GM23338 (cell line): Measurements from ENCODE around the gene DHRS12. TPM values are rescaled to one million over a fixed set of nuclear protein-coding genes. Genes with fewer than 3 reads are reported as not detected.

ENCODE experiments used
- ATAC-seq: fragments of 200-7000 bp; cut with Tn5 transposase; 3 replicates; pipeline ENCODE4 v1.9.1; 2020
- DNase-seq: peaks from one replicate; pipeline ENCODE4 v3.0.0-alpha.2; 2015; ENCODE audit warnings: low spot score
- H2AFZ ChIP-seq: fragments of 200-600 bp; sonication (generic); 2 replicates; pipeline ENCODE4 v1.8.0; 2016; ENCODE audit warnings: antibody characterized with exemption, mild to moderate bottlenecking, moderate library complexity
- H3F3A ChIP-seq: fragments of 200-600 bp; sonication (generic); replicated peaks from 2 replicates; pipeline ENCODE4 v1.8.0; 2017; ENCODE audit warnings: antibody characterized with exemption, mixed run types, low read depth
- H3K27ac ChIP-seq: fragments of 200-600 bp; sonication (generic); 2 replicates; pipeline ENCODE4 v1.6.1; 2016; ENCODE audit warnings: low read depth
- H3K27me3 ChIP-seq: fragments of 200-600 bp; sonication (generic); 2 replicates; pipeline ENCODE4 v1.8.0; 2016; ENCODE audit warnings: mild to moderate bottlenecking, mixed run types, moderate library complexity; ENCODE audit not compliant: insufficient read depth
- H3K36me3 ChIP-seq: fragments of 200-600 bp; sonication (generic); 2 replicates; pipeline ENCODE4 v1.8.0; 2016; ENCODE audit warnings: mild to moderate bottlenecking; ENCODE audit not compliant: insufficient read depth
- H3K4me1 ChIP-seq: fragments of 200-600 bp; sonication (generic); 2 replicates; pipeline ENCODE4 v1.8.0; 2016; ENCODE audit warnings: mild to moderate bottlenecking, moderate library complexity; ENCODE audit not compliant: insufficient read depth
- H3K4me2 ChIP-seq: fragments of 200-600 bp; sonication (generic); 2 replicates; pipeline ENCODE4 v1.7.1; 2017; ENCODE audit warnings: mixed run types
- H3K4me3 ChIP-seq: fragments of 200-600 bp; sonication (generic); 2 replicates; pipeline ENCODE4 v1.6.1; 2016; ENCODE audit warnings: mixed run types
- H3K79me2 ChIP-seq: fragments of 200-600 bp; sonication (generic); replicated peaks from 2 replicates; pipeline ENCODE4 v1.8.0; 2017; ENCODE audit warnings: mild to moderate bottlenecking; ENCODE audit not compliant: insufficient read depth
- H3K9me2 ChIP-seq: fragments of 200-600 bp; sonication (generic); 2 replicates; pipeline ENCODE4 v1.8.0; 2017; ENCODE audit not compliant: insufficient read depth
- H4K20me1 ChIP-seq: fragments of 200-600 bp; sonication (generic); replicated peaks from 2 replicates; pipeline ENCODE4 v1.8.0; 2017; ENCODE audit warnings: mild to moderate bottlenecking; ENCODE audit not compliant: insufficient read depth
- H3K27ac Mint-ChIP-seq: 2 replicates; pipeline ENCODE4 v1.8.0; 2020; ENCODE audit warnings: inconsistent platforms, mild to moderate bottlenecking, moderate library complexity, mixed read lengths
- H3K27me3 Mint-ChIP-seq: 3 replicates; pipeline ENCODE4 v1.8.0; 2022; ENCODE audit warnings: low read depth, mild to moderate bottlenecking, moderate library complexity, mixed read lengths, inconsistent platforms; ENCODE audit not compliant: insufficient read depth, poor library complexity
- H3K36me3 Mint-ChIP-seq: 3 replicates; pipeline ENCODE4 v1.8.0; 2021; ENCODE audit warnings: low read depth, mild to moderate bottlenecking, inconsistent platforms, moderate library complexity, mixed read lengths
- H3K4me1 Mint-ChIP-seq: 3 replicates; pipeline ENCODE4 v1.8.0; 2020; ENCODE audit warnings: mild to moderate bottlenecking, inconsistent platforms, mixed read lengths
- H3K4me3 Mint-ChIP-seq: 3 replicates; pipeline ENCODE4 v1.8.0; 2021; ENCODE audit warnings: moderate library complexity, mild to moderate bottlenecking, inconsistent platforms, mixed read lengths
- H3K9me3 Mint-ChIP-seq: 3 replicates; pipeline ENCODE4 v1.8.0; 2020; ENCODE audit warnings: moderate library complexity, mild to moderate bottlenecking, inconsistent platforms, mixed read lengths
- CREB1 ChIP-seq: fragments of 250-450 bp; sonication (Bioruptor Pico); IDR thresholded peaks from 2 replicates; pipeline ENCODE4 v1.5.0; 2020; ENCODE audit warnings: low read depth, mild to moderate bottlenecking, moderate library complexity
- CTCF ChIP-seq, 2 experiments: fragments of 200-600 bp in 1 of 2; sonication (generic) in 1 of 2; conservative IDR thresholded peaks; 2 replicates each; pipeline versions ENCODE4 v1.5.1 to v1.6.1; 2016 to 2017; ENCODE audit warnings: antibody characterized with exemption in 2 of 2, low read depth in 2 of 2, mild to moderate bottlenecking in 2 of 2, moderate library complexity in 1 of 2
- EZH2 ChIP-seq: fragments of 200-600 bp; sonication (generic); IDR thresholded peaks from one replicate; pipeline ENCODE4 v1.8.0; 2017; ENCODE audit warnings: antibody characterized with exemption, mild to moderate bottlenecking, low read depth; ENCODE audit not compliant: unreplicated experiment
- EZH2phosphoT487 ChIP-seq: fragments of 200-600 bp; sonication (generic); IDR thresholded peaks from one replicate; pipeline ENCODE4 v1.8.1; 2018; ENCODE audit warnings: antibody characterized with exemption; ENCODE audit not compliant: unreplicated experiment
- JUNB ChIP-seq: IDR thresholded peaks from one replicate; pipeline ENCODE4 v1.6.1; 2016; ENCODE audit warnings: antibody characterized with exemption; ENCODE audit not compliant: unreplicated experiment
- NANOG ChIP-seq: IDR thresholded peaks from 2 replicates; pipeline ENCODE4 v1.6.1; 2016; ENCODE audit warnings: antibody characterized with exemption, borderline replicate concordance
- POLR2AphosphoS5 ChIP-seq: IDR thresholded peaks from 2 replicates; pipeline ENCODE4 v1.6.1; 2016; ENCODE audit warnings: antibody characterized with exemption, low read depth
- STAT1 ChIP-seq: IDR thresholded peaks from one replicate; pipeline ENCODE4 v1.6.1; 2016; ENCODE audit warnings: antibody characterized with exemption; ENCODE audit not compliant: unreplicated experiment
- ZNF114 ChIP-seq: fragments of 250-450 bp; sonication (Bioruptor Pico); IDR thresholded peaks from 2 replicates; pipeline ENCODE4 v1.5.0; 2020; ENCODE audit warnings: mild to moderate bottlenecking, moderate library complexity
- ZNF331 ChIP-seq: fragments of 250-450 bp; sonication (Bioruptor Pico); IDR thresholded peaks from 2 replicates; pipeline ENCODE4 v1.5.0; 2020; ENCODE audit warnings: low read depth, mild to moderate bottlenecking, moderate library complexity
- ZNF462 ChIP-seq: fragments of 250-450 bp; sonication (Bioruptor Pico); IDR thresholded peaks from 2 replicates; pipeline ENCODE4 v1.5.0; 2020; ENCODE audit warnings: mild to moderate bottlenecking, moderate library complexity
- polyA plus RNA-seq: library from polyadenylated mRNA; unstranded; fragments of >200 nt; fragmentation: Nextera tagmentation; extraction: Ambion mirVana; gene quantifications from 2 replicates; pipeline ENCODE4 v1.2.1, GENCODE V29; 2016
- total RNA-seq: library from RNA; depleted of rRNA; stranded (reverse); fragments of >200 nt; shearing (Covaris generic); gene quantifications from 2 replicates; pipeline ENCODE4 v1.2.3, GENCODE V29; 2014
- TF ChIP-seq, protein P1 (sequence below): IDR thresholded peaks from one replicate; pipeline ENCODE4 v1.6.1; 2018; ENCODE audit warnings: antibody characterized with exemption; ENCODE audit not compliant: unreplicated experiment
- TF ChIP-seq, protein P2 (sequence below): IDR thresholded peaks from 2 replicates; pipeline ENCODE4 v1.6.1; 2016; ENCODE audit warnings: antibody characterized with exemption

Gene DHRS12
- total and polyA plus RNA-seq, 2 experiments from 2014 or later: 4.6 to 12.2 TPM

- Histone ChIP-seq H3K4me3 (no peak overlapping the region), H3K4me2 (no peak overlapping the region), H3K9me2 (no peaks in the 10 kb centered on the region), H3F3A (no peaks in the 10 kb centered on the region), H3K27me3 (no peaks in the 10 kb centered on the region), H4K20me1 (no peaks in the 10 kb centered on the region), H3K36me3 (no peaks in the 10 kb centered on the region), H2AFZ (no peak overlapping the region), H3K4me1 (no peaks in the 10 kb centered on the region), H3K27ac (no peak overlapping the region), H3K79me2 (no peaks in the 10 kb centered on the region)
- ATAC-seq (no peak), DNase-seq (no peak)
- Mint-ChIP-seq H3K4me3 (no peak overlapping the region), H3K27me3 (peaks cover 9% of the 10 kb centered on the region), H3K36me3 (no peaks in the 10 kb centered on the region), H3K4me1 (peaks cover 13% of the 10 kb centered on the region; the same call in 2 of the 3 replicates), H3K9me3 (no peaks in the 10 kb centered on the region), H3K27ac (no peak overlapping the region)
- no peak for TF ChIP-seq ZNF331 (CRISPR knock-in tag)
- TF ChIP-seq, protein P1, sequence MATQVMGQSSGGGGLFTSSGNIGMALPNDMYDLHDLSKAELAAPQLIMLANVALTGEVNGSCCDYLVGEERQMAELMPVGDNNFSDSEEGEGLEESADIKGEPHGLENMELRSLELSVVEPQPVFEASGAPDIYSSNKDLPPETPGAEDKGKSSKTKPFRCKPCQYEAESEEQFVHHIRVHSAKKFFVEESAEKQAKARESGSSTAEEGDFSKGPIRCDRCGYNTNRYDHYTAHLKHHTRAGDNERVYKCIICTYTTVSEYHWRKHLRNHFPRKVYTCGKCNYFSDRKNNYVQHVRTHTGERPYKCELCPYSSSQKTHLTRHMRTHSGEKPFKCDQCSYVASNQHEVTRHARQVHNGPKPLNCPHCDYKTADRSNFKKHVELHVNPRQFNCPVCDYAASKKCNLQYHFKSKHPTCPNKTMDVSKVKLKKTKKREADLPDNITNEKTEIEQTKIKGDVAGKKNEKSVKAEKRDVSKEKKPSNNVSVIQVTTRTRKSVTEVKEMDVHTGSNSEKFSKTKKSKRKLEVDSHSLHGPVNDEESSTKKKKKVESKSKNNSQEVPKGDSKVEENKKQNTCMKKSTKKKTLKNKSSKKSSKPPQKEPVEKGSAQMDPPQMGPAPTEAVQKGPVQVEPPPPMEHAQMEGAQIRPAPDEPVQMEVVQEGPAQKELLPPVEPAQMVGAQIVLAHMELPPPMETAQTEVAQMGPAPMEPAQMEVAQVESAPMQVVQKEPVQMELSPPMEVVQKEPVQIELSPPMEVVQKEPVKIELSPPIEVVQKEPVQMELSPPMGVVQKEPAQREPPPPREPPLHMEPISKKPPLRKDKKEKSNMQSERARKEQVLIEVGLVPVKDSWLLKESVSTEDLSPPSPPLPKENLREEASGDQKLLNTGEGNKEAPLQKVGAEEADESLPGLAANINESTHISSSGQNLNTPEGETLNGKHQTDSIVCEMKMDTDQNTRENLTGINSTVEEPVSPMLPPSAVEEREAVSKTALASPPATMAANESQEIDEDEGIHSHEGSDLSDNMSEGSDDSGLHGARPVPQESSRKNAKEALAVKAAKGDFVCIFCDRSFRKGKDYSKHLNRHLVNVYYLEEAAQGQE: no peak
- TF ChIP-seq POLR2AphosphoS5: no peak
- no peak for TF ChIP-seq EZH2
- no peak for TF ChIP-seq ZNF114 (CRISPR knock-in tag)
- no peak for TF ChIP-seq NANOG
- no peak for TF ChIP-seq CTCF (conservative IDR thresholded peaks at IDR 0.05; ENCODE audit: low read depth in 2 of 2)
- TF ChIP-seq STAT1: no peak
- no peak for TF ChIP-seq CREB1 (CRISPR knock-in tag)
- TF ChIP-seq ZNF462 (CRISPR knock-in tag): no peak
- TF ChIP-seq EZH2phosphoT487: no peak
- TF ChIP-seq, protein P2, sequence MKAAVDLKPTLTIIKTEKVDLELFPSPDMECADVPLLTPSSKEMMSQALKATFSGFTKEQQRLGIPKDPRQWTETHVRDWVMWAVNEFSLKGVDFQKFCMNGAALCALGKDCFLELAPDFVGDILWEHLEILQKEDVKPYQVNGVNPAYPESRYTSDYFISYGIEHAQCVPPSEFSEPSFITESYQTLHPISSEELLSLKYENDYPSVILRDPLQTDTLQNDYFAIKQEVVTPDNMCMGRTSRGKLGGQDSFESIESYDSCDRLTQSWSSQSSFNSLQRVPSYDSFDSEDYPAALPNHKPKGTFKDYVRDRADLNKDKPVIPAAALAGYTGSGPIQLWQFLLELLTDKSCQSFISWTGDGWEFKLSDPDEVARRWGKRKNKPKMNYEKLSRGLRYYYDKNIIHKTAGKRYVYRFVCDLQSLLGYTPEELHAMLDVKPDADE: no peak
- no peak for TF ChIP-seq JUNB
These were observed 17.3 kb downstream of the DHRS12 start for GRCh38 chr13:51786425-51787265.
